ENCODE data around the gene FERD3L. TPM values are rescaled to one million over a fixed set of nuclear protein-coding genes. Genes with fewer than 3 reads are reported as not detected.

The FERD3L gene
- total RNA-seq, 2 donors from 2014 or later, result not detected

GRCh38 chr7:19111474-19112273 lies 33.5 kb downstream of the FERD3L start:
- TF ChIP-seq CTCF (IDR thresholded peaks at IDR 0.05), result no peak
- Histone ChIP-seq H3K9ac (ENCODE audit: low read depth in 2 of 2, low read length in 2 of 2) (no peak overlapping the region), H3K4me3 (no peak overlapping the region), H3K27me3 (peaks cover 62% of the 10 kb centered on the region), H3K27ac (no peak overlapping the region), H3K36me3 (no peaks in the 10 kb centered on the region), H3K4me1 (no peaks in the 10 kb centered on the region), H3K9me3 (no peaks in the 10 kb centered on the region)
- DNase-seq, result no peak
- intact Hi-C loops (cut with DNase I), result no loop called here

GRCh38 chr7:19110776-19111175 lies 34.4 kb downstream of the FERD3L start:
- DNase-seq, result no peak
- H3K9ac ChIP-seq (ENCODE audit: low read depth in 2 of 2, low read length in 2 of 2), result no peak overlapping the region

GRCh38 chr7:19110026-19110730 lies 35.0 kb downstream of the FERD3L start:
- no peak overlapping the region for H3K4me3 ChIP-seq
- intact Hi-C loops (cut with DNase I), result no loop called here

More at GRCh38 chr7:19110776-19111175, 34.4 kb downstream of the FERD3L start:
- H3K27ac ChIP-seq, result no peak overlapping the region
- H3K9me3 ChIP-seq, result no peaks in the 10 kb centered on the region
- H3K27me3 ChIP-seq, result peaks cover 64% of the 10 kb centered on the region
- no peak overlapping the region for H3K4me3 ChIP-seq
- no peaks in the 10 kb centered on the region for H3K36me3 ChIP-seq
- TF ChIP-seq CTCF (IDR thresholded peaks at IDR 0.05), result no peak
- intact Hi-C loops (cut with DNase I), result no loop called here
- H3K4me1 ChIP-seq, result no peaks in the 10 kb centered on the region

GRCh38 chr7:19109000-19109946 lies 35.9 kb downstream of the FERD3L start:
- Histone ChIP-seq H3K9me3 (no peaks in the 10 kb centered on the region), H3K27ac (no peak overlapping the region), H3K9ac (ENCODE audit: low read depth in 2 of 2, low read length in 2 of 2) (no peak overlapping the region), H3K4me3 (no peak overlapping the region), H3K4me1 (no peaks in the 10 kb centered on the region), H3K27me3 (peaks cover 65% of the 10 kb centered on the region), H3K36me3 (no peaks in the 10 kb centered on the region)
- no peak for TF ChIP-seq CTCF (IDR thresholded peaks at IDR 0.05)
- DNase-seq, result no peak
- intact Hi-C loops (cut with DNase I), result no loop called here

More at GRCh38 chr7:19110026-19110730, 35.0 kb downstream of the FERD3L start:
- Histone ChIP-seq H3K27ac (no peak overlapping the region), H3K27me3 (peaks cover 63% of the 10 kb centered on the region), H3K9ac (ENCODE audit: low read depth in 2 of 2, low read length in 2 of 2) (no peak overlapping the region), H3K4me1 (no peaks in the 10 kb centered on the region), H3K36me3 (no peaks in the 10 kb centered on the region), H3K9me3 (no peaks in the 10 kb centered on the region)
- no peak for TF ChIP-seq CTCF (IDR thresholded peaks at IDR 0.05)
- DNase-seq, result no peak
